Stimulated activated CD8-positive, alpha-beta memory T cell treated with anti-CD3 and anti-CD28 coated beads, Interleukin-15, amount 100 ng/mL, for 4 hours (primary cell): ENCODE data around the gene UROC1.

Source experiments
- DNase-seq, 2 donors: peaks; one replicate each; pipeline ENCODE4 v3.0.0-alpha.2; 2020; ENCODE audit warnings: low read depth in 2 of 2

UROC1 gene

GRCh38 chr3:126516152-126516935, 1.2 kb downstream of the UROC1 start:
- DNase-seq, result no peak

- no peak for DNase-seq
Measured at GRCh38 chr3:126515066-126515706, 2.4 kb downstream of the UROC1 start.

- DNase-seq, result no peak
Measured at GRCh38 chr3:126514161-126514560, 3.4 kb downstream of the UROC1 start.

GRCh38 chr3:126512916-126513650, 4.5 kb downstream of the UROC1 start:
- no peak for DNase-seq

GRCh38 chr3:126512026-126512425, 5.5 kb downstream of the UROC1 start:
- DNase-seq, result no peak

GRCh38 chr3:126511291-126511690, 6.3 kb downstream of the UROC1 start:
- DNase-seq, result no peak

- no peak for DNase-seq
Measured at GRCh38 chr3:126510308-126510910, 7.2 kb downstream of the UROC1 start.

- no peak for DNase-seq
Measured at GRCh38 chr3:126509597-126510307, 7.8 kb downstream of the UROC1 start.

GRCh38 chr3:126508564-126508964, 9.0 kb downstream of the UROC1 start:
- no peak for DNase-seq

GRCh38 chr3:126507886-126508285, 9.7 kb downstream of the UROC1 start:
- DNase-seq, result no peak

GRCh38 chr3:126503701-126504100, 13.9 kb downstream of the UROC1 start:
- DNase-seq, result no peak

- no peak for DNase-seq
Measured at GRCh38 chr3:126502656-126503055, 14.9 kb downstream of the UROC1 start.

GRCh38 chr3:126501736-126502135, 15.8 kb downstream of the UROC1 start:
- DNase-seq, result no peak

GRCh38 chr3:126501054-126501453, 16.5 kb downstream of the UROC1 start:
- no peak for DNase-seq

- no peak for DNase-seq
Measured at GRCh38 chr3:126500016-126500415, 17.6 kb downstream of the UROC1 start.

- DNase-seq, result no peak
Measured at GRCh38 chr3:126499401-126499800, 18.2 kb downstream of the UROC1 start.

GRCh38 chr3:126498929-126499328, 18.6 kb downstream of the UROC1 start:
- no peak for DNase-seq

- DNase-seq, result no peak
Measured at GRCh38 chr3:126498461-126498860, 19.1 kb downstream of the UROC1 start.

GRCh38 chr3:126497956-126498355, 19.6 kb downstream of the UROC1 start:
- no peak for DNase-seq

GRCh38 chr3:126496894-126497850, 20.4 kb downstream of the UROC1 start:
- no peak for DNase-seq

GRCh38 chr3:126495786-126496185, 21.8 kb downstream of the UROC1 start:
- DNase-seq, result no peak
